ENCODE measurements around the gene LYZL1.

GRCh38 chr10:29297678-29298077, 8.8 kb downstream of the LYZL1 start:
- no peak for TF ChIP-seq CTCF (conservative IDR thresholded peaks at IDR 0.05)
- TF ChIP-seq EZH2 (IDR thresholded peaks at IDR 0.05; ENCODE audit: low read depth) = no peak
